ENCODE data around the gene GCK. TPM values are rescaled to one million over a fixed set of nuclear protein-coding genes. Genes with fewer than 3 reads are reported as not detected.

GCK gene
- total RNA-seq, 1 donor, result 0.43 TPM

DNA sequence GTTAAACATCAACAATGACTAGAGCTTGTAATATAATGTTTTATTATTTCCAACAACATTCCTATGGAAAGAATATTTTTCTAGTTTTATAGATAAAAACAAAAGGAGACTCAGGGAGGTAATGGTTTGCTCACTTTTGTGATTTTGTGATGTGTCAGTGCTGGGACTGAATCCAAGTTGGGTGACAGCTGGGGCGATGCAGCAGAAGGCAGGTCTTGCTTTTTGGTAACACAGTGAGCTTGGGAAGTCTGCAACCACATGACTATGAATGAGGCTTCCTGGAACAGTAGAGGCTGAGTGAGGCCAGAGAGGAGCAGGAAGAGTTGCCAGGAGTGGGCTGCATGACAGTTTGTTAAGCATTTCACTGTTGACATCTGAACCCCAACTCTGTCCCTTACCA lies 6.7 kb upstream of the GCK start:
- DNase-seq (ENCODE audit: low read depth), result no peak
- TF ChIP-seq, protein P1, sequence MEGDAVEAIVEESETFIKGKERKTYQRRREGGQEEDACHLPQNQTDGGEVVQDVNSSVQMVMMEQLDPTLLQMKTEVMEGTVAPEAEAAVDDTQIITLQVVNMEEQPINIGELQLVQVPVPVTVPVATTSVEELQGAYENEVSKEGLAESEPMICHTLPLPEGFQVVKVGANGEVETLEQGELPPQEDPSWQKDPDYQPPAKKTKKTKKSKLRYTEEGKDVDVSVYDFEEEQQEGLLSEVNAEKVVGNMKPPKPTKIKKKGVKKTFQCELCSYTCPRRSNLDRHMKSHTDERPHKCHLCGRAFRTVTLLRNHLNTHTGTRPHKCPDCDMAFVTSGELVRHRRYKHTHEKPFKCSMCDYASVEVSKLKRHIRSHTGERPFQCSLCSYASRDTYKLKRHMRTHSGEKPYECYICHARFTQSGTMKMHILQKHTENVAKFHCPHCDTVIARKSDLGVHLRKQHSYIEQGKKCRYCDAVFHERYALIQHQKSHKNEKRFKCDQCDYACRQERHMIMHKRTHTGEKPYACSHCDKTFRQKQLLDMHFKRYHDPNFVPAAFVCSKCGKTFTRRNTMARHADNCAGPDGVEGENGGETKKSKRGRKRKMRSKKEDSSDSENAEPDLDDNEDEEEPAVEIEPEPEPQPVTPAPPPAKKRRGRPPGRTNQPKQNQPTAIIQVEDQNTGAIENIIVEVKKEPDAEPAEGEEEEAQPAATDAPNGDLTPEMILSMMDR (IDR thresholded peaks at IDR 0.05; ENCODE audit: insufficient read depth, low read depth, low read length), result no peak
- H3K4me3 ChIP-seq (ENCODE audit: low read depth, low read length), result no peak overlapping the region

DNA sequence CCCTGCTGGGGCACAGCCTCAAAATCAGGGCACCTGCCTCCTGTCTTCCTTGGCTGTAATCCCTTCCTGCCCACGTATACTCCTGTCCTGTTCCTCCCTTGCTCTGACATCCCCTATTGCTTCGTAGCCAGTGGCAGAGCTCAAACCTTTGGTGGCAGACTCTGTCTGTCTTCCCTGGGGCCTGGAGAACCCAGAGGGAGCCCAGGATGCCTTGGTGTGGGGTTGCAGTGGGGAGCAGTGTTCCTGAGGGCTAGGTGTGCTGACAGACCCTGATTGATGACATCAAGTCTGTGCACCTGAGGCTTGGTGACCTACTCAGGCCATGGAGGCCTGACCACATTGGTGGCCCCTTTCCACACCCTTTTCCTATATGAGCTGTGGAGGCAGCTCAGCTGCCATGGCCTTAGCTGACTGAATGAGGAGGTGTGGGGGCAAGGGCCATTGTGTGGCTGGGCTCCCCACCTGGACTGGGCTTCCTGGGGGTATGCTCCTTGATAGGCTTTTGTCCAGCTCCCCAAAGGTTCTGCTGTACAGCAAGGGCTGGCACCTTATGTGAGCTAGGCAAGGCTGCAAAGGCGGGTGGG lies 5.4 kb upstream of the GCK start:
- no peak for DNase-seq (ENCODE audit: low read depth)
- no peak overlapping the region for H3K4me3 ChIP-seq (ENCODE audit: low read depth, low read length)
- TF ChIP-seq, protein P1 (IDR thresholded peaks at IDR 0.05; ENCODE audit: insufficient read depth, low read depth, low read length), result no peak

DNA sequence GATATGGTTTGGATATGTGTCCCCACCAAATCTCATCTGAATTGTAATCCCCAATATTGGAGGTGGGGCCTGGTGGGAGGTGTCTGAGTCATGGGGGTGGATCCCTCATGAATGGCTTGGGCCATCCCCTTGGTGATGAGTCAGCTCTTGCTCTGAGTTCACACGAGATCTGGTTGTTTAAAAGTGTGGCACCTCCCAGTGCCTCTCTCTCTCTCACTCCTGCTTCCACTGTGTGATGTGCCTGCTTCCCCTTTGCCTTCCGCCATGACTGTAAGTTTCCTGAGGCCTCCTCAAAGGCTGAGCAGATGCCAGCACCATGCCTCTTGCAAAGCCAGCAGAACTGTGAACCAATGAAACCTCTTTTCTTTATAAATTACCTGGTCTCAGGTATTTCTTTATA lies 4.8 kb upstream of the GCK start:
- H3K4me3 ChIP-seq (ENCODE audit: low read depth, low read length), result no peak overlapping the region
- TF ChIP-seq, protein P1 (IDR thresholded peaks at IDR 0.05; ENCODE audit: insufficient read depth, low read depth, low read length), result no peak
- DNase-seq (ENCODE audit: low read depth), result no peak

DNA sequence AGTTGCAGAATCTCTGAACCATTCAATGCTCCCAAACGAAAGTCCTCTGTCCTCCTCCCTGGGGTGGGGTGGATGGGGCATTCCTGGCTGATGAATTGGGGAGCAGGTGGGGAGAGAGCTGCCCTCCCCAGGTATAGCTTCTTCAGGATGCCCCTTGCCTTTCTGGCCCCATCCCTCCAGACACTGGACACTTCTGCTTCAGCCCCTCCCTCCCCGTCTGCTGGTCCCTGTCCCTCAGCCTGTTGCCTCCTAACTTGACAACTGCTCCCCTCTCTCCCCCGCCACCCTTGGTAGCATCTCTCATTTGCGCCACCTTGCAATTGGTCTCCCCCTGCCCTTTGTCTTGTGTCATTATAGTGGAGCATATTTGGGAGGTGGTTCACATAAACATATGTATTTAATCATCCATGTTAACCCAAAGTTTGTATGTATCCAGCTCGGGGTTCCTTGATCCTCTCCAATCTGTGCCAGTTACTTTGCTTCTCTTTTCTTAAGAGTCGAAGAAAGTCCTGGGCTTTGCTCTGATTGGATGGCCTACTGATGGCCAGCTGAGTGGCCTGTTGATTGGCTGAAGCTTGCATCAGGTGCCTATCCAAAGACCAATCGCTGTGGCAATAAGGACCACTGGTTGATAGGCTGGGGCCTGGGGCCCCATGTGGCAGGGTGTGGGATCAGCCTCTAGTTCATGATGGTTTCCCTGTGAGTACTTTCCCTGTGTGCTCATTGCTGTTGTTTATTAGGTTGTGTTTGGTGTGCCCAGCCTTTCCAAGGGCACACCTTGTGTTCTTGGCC lies 4.0 kb upstream of the GCK start:
- TF ChIP-seq, protein P1 (IDR thresholded peaks at IDR 0.05; ENCODE audit: insufficient read depth, low read depth, low read length), result no peak
- no peak overlapping the region for H3K4me3 ChIP-seq (ENCODE audit: low read depth, low read length)
- DNase-seq (ENCODE audit: low read depth), result no peak

DNA sequence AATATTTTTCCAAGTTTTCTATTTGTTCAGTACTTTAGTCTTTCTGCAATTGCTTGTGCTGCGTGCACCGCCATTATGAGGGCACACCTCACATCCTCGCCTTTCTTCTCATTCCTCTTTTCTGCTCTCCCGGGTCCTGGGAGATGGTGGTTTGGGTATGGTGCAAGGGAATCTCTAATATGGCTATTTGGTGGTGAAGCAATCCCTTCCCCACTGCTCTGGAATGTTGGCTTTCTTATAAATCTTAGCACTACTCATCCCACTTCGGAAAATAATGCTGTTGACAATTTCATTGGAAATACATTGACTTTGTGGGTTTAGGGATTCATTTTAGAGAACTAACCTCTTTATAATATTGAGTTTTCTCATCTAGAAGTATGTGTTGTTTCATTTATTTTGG lies 1.9 kb upstream of the GCK start:
- H3K4me3 ChIP-seq (ENCODE audit: low read depth, low read length), result no peak overlapping the region
- TF ChIP-seq, protein P1 (IDR thresholded peaks at IDR 0.05; ENCODE audit: insufficient read depth, low read depth, low read length), result no peak
- DNase-seq (ENCODE audit: low read depth), result peak; percentile 18

DNA sequence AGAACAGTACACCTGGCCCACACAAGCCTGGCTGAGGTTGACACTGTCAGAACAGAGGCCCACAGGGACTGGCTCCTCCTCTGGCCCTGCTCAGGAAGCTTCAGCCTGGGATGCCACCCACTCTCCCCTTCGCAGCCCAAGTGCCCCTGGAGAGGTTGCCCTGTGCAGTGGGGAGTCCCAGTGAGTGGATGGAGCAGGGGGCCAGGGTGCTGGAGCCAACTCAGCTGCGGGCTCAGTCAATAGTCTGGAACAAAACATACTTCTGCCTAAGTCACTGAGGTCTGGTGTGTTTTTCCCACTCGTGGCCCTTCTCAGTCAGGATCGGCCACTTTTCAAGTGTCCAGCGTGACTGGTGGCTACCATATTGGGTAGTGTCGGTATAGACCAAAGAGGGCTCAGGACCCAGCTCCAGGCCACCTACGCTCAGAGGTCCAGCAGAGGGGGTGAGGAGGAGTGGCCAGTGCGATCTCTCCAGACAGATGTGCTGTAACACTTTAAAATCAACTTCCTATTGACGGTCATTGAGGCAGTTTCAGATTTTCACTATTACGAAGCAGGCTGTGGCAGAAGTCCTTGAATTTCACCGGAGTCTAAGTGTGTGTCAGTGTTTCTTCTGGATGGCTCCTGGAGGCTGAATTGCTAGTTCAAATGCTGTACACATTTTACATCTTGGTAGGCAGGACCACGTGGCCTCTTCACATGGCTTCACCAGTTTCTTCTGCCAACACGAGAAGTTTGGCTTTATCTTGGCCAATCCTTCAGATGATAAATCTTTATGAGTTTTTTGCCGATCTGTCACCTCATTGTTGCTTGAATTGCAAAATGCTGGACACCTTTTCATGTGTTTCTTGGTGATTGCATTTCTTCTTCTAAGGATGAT lies 994 bp upstream of the GCK start:
- TF ChIP-seq, protein P1 (IDR thresholded peaks at IDR 0.05; ENCODE audit: insufficient read depth, low read depth, low read length), result no peak
- DNase-seq (ENCODE audit: low read depth), result no peak
- H3K4me3 ChIP-seq (ENCODE audit: low read depth, low read length), result no peak overlapping the region

Data from fibroblast of villous mesenchyme (primary cell).